H1 (cell line): ENCODE measurements around the gene SH3YL1. TPM values are rescaled to one million over a fixed set of nuclear protein-coding genes. Genes with fewer than 3 reads are reported as not detected.

Experiments used
- CBX8 ChIP-seq: fragments of 300-800, 300-1000 bp; sonication (generic); IDR thresholded peaks from 2 replicates; pipeline ENCODE4 v1.7.1; 2016; ENCODE audit warnings: low read depth, low read length, borderline replicate concordance
- CHD7 ChIP-seq: fragments of 300-600 bp; sonication (generic); IDR thresholded peaks from 2 replicates; pipeline ENCODE4 v1.7.1; 2012; ENCODE audit warnings: low read length, moderate library complexity, mild to moderate bottlenecking, inconsistent platforms; ENCODE audit not compliant: insufficient replicate concordance
- FOSL1 ChIP-seq: IDR thresholded peaks from 2 replicates; pipeline ENCODE4 v1.6.1; 2011; ENCODE audit warnings: mild to moderate bottlenecking, low read depth, low read length, moderate library complexity; ENCODE audit not compliant: insufficient read depth
- POLR2A ChIP-seq, 2 experiments: IDR thresholded peaks; 1 replicate in 1 of 2; 2 replicates in 1 of 2; pipeline ENCODE4 v1.6.1; 2011; ENCODE audit warnings: low read depth in 2 of 2, low read length in 2 of 2, mild to moderate bottlenecking in 2 of 2; ENCODE audit errors: control extremely low read depth in 1 of 2
- polyA plus RNA-seq, 7 experiments: library from polyadenylated mRNA; depleted of rRNA in 3 of 7; stranded (reverse) in 5 of 7; unstranded in 2 of 7; fragments of >200 nt in 5 of 7; fragments of 200-250 nt in 2 of 7; gene quantifications; 1 replicate in 5 of 7; 2 replicates in 1 of 7; 4 replicates in 1 of 7; pipeline versions ENCODE4 v1.2.1 to v1.2.3, GENCODE V29; 2011 to 2013; ENCODE audit warnings: missing spikeins in 2 of 7, mixed read lengths in 2 of 7
- total RNA-seq: library from RNA; stranded (reverse); fragmentation: NEBNext Ultra II Directional; extraction: Animal tissue kit (Norgen Biotek cat#: 25700); gene quantifications from 2 replicates; pipeline ENCODE4 v1.2.1, GENCODE V29; 2021

Gene SH3YL1
- total and polyA plus RNA-seq, 2 of the 8 experiments (the other 6 are each of a cell fraction or from before 2014, with no cell fraction given) = 13.6 to 37.2 TPM

- TF ChIP-seq CHD7 (no peak), CBX8 (no peak), FOSL1 (no peak), POLR2A (IDR thresholded peaks at IDR 0.05; ENCODE audit: control extremely low read depth in 1 of 2, low read depth in 2 of 2, low read length in 2 of 2) (no peak)
Observed at GRCh38 chr2:260507-261161, 3.2 kb downstream of the SH3YL1 start (continued).
